Measurements from ENCODE around the gene MLYCD.

Gene MLYCD

DNA sequence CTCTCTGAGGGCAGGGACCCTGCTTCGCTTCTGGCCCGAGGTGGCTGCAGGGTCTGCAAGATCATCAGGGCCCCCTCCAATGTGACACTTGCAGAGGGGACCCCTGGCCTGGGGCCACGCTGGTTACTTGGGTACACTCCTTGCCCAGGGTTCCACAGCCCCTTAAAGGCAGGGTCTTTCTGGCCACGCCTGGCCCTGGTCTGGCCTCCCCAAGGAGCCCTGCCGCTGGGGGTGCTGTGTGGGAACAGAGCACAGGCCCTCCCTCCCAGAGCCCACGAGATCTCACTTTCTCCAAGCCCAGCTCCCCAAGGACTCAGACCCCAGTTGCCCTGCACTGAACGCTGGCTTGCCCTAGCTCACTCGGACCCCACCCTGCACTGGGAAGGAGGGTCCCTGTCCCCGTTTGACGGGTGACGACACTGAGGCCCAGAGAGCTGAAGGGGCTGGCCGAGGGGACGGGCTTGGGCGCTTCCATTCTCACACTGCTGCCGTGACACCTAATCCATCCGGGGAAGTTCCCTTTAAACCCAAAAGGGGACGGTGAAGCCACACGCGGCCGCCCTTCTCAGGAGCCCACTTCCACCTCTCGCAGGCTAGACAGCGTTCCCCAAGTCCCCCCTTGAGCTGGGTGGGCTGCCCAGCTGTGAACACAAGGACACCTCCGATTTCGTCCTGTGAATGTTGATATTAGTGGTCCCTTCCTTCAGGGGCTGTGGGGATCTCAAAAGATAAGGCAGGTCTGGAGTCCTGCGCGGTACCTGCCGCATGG is 27.2 kb downstream of the MLYCD start:
- no peak for DNase-seq (ENCODE audit: low read depth)

DNA sequence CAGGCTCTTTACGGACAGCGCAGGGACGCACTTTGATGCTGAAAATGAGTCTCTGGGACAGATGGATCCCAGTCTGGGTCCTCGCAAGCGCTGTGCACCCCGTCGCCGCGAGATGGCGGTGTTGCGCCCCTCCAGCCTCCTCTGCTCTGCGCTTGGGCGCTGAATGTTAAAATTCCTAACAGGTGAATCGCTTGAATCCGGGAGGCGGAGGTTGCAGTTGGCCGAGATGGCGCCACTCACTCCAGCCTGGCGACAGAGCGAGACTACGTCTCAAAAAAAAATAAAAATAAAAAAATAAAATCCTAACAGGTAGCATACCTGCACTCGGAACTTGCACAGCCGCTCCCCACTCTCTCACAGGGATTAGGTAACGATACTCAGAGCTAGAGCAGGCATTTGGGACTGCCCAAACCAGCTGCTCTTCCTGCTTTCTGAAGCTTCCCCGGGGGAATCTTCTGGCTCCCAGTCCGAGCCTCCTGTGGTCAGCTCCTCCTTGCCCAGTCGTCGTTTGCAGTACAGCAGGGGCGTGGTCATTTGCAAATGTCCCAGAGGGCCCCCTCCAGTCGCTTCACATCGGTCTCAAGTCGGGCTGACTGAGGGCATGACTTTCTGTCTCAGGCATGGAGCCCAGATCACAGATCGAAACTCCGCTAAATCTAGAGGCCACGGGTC is 27.9 kb downstream of the MLYCD start:
- DNase-seq (ENCODE audit: low read depth), result no peak

DNA sequence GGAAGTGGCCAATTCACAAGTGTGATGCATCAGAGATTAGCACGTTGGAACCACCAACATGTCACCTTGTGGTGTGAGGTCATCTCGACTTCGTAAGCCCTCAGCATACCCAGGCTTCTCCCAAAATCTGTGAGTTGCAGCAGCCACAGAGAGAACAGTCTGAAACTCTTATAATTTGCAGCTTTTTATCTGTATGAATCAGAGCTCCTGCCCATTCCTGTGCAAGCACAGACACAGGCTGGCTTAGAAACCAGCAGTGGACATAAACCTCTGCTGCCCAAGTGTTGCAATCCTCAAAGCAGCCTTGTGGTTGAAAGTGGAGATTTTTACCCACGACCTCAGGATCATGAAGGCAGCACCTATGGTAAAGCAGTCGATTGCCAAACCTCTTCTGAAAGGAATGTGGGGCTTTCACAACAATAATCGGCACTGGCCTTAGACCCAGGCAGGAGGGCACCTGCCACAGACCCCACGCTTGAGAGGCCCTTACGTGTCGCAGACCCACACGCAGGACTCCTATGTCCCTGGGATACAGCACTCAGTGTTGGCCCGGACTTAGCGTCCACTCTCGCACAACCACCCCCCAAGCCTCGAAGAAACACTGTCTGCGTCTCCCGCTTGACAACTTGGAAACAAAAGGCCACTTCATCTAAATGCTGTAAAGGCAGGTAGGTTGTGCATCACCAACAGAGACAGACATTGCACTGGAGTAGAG is 29.6 kb downstream of the MLYCD start:
- DNase-seq (ENCODE audit: low read depth), result no peak

DNA sequence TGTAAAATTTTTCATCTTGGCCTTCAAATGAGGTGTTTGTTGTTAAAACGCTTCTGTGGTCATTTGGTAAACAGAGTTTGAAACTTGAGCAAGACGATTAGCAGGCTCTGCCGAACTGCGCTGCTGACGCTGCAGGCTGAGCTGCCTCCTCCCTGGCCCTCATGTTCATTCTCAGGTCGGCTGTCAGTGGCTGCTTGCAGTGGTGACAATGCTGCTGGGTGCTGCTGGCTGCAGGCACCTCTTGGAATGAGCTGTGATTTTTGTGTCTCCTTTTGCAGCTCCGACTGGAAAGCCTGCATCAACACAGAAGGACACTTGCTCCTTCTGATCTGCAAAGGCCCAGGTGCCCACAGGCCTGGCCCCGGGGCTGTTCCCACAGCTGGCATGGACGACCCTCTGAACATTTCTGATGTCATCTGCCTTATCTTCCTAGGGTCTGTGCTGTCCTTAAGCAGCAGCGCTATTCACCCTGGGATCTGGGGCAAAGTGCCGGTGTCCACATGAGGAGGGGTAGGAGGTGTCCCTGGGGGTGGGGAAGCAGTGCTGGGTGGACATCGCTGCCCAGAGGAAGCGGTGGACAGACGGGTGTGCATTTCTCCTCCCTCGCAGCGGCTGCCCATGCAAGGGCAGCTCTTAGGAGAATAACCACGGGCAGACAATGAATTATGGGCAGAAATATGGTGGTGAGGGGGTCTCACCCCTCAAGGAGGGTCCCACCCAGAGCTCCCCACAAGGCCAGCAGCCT is 31.1 kb downstream of the MLYCD start:
- DNase-seq (ENCODE audit: low read depth), result no peak

DNA sequence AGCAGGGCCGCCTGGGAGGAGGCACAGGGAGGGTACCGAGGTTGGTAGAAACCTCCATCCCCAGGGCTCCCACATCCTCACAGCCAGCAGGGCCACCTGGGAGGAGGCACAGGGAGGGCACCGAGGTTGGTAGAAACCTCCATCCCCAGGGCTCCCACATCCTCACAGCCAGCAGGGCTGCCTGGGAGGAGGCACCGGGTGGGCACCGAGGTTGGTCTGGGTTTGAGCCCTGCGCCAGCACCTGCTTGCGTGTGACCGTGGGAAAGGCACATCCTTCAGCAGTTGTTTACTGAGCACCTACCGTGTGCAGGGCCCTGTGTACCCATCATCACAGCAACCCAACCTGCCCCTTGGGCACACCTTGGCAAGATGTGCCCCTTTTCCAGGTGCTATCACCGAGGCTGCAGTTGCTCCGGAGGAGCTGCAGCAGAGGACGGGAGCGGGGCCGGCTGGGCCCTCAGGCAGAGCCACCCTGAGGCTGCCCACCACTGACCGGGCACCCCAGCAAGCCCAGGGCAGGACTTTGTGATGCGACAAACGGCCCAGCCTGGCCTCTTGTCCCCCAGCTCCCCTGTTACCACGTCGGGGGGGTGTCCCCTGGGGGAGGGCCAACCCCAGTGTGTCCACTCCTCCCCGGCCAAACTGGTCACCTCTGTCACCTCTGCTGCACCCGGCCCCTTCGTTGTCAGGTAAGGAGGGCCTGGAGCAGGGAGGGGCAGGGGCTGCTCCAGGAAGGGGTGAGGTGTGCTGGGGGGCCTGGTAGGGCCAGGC is 32.0 kb downstream of the MLYCD start:
- DNase-seq (ENCODE audit: low read depth), result no peak

DNA sequence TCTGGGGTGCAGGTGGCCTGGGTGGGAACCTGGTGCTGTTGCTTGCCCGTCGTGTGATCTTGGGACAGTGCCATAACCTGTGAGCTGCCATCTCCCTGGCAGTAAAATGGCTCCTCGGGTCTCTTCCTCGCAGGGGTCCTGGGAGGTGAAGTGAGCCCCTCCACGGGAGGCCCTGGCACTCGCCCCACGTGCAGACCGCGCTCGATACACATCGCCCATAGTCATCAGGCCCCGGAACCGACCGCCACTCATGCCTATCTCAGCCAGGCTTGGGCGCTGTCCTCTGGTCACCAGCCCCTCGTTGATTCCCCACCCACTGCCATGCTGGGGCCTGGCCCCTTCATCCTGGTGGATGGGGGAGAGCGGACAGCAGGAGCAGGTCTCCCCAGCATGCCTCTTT is 32.6 kb downstream of the MLYCD start:
- DNase-seq (ENCODE audit: low read depth), result no peak

DNA sequence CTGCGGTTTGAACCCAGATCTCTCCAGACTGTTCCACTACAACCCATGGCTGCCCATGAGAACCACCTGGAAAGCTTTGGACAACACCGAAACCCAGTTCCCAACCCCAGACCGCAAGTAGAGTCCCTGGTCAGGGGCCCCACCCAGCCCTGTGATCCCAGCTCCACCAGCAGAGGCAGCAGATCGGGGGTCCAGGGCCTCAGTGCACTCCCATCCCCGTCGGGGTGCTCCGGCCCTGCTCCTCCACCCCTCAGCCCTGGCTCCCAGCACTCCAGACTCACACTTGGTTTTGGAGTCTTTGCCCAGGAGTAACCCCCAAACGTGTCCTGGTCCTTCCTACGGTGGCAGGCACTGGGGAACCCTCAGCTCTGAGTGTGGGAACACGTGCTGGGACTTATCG is 33.4 kb downstream of the MLYCD start:
- no peak for DNase-seq (ENCODE audit: low read depth)

DNA sequence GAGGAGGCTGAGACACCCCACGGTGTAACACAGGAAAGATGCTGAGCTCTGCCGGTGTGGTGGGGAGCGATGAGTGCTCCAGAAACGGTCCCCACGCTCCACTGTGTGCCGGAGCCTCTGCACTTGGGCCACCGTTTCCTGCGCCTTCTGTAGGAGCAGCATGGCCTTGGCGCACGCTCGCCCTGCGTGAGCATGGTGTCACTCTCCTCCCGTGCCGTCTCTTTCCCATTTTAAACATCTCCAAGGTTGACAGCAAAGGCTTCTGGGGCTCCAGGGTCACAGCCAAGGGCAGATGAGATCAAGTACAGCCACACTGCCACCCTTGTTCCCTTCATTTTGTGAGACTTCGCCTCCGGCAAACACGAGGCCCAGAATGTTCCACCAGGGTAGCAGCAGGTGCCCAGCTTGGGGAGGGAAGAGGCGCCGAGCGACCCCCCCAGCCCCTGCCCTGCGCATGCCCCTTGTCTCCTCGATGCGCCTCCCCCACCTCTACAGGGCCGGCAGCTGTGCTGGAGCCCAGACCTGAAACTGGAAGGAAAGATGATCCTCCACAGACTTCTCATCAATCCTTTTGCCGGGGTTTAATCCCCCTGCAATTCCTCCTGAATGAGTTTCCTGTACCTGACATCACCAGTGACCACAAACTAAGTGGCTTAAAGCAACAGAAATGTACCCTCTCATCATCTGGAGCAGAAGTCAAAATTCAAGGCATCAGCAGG is 34.2 kb downstream of the MLYCD start:
- no peak for DNase-seq (ENCODE audit: low read depth)

DNA sequence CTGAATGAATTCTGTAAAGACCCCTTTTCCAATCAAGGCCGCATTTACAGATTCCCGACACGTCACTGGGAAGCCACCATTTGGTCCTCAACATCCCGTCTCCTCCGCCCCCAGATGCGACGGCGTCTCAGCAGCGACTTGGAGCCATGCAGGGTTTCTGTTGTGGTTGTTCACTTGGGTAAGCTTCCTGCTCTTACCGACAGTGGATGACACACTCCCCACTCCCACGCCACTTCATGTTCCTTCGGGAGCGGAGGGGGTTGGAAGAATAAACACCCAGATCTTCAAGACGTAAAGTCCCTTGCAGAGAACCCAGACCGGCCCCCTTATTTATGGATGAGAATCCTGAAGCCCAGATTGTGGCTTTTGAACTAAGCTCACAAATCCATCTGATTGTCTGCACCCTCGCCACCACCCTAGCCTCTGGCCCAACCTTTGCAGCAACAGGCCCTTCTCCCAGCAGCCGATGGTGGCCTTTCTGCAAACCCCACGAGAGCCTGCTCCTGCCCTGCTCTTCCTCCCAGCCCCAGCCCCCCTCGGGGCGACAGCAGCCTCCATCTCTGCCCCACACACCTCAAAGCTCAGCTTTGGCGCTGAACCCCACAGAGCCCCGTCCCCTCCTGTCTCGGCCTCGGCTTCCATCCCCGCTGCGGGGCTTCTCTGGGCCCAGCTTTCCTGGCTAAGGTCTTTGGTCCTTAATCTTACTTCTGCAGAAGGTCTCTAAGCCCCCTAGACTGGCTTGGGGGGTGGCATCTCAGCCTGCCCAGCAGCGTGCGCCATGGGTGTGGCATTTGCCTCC is 35.2 kb downstream of the MLYCD start:
- DNase-seq (ENCODE audit: low read depth), result no peak

DNA sequence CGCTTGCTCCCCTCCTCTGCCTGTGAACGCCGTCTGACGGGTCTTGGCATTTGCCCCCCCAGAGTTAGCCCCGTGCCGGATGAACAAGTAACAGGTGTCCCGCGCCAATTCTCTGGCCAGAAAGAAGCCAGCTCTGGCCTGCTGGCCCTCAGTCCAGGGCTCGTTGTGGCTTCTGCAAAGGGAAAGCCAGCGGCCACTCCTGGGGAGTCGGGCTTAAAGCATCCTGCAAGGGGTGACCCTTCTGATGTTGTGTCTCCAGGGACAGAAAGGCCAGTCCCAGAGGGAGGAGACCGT is 35.7 kb downstream of the MLYCD start:
- no peak for DNase-seq (ENCODE audit: low read depth)

DNA sequence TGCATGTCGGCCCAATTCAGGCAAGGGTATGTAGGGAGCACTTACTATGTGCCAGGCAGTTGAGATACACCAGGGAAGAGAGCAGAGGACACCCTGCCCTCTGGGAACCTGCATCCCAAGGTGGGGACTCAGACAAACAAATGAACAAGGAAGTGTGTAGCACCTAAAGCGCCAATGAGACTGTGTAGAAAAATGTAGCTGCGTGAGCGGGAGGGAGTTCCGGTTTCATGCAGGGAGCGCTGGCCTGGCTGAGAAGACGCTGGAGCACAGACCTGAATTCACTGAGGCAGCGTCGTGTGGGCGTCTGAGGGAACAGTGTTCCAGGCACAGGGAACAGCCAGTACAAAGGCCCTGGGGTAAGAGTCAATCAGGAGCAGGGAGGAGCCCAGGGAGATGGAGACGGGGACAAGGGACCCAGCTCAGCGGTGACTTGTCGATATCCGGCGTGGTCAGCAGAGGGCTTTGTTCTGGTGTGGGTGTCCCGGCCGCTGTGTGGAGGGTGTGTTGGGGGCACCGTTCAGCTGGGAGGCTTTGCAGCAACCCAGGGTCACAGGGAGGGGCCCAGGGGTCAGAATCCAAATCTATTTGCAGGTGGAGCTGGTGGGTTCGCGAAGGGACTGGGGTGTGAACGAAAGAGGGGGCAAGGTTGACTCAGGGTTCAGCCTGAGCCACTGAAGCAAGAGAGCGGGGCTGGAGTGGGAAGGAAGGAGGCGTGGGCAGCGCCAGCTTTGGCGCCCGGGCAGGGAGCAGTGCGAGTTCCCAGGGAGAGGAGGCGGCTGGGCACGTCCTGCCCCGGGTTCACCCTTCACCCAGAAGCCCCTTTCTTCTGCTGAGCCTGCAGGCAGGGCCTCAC is 36.3 kb downstream of the MLYCD start:
- DNase-seq (ENCODE audit: low read depth), result no peak

DNA sequence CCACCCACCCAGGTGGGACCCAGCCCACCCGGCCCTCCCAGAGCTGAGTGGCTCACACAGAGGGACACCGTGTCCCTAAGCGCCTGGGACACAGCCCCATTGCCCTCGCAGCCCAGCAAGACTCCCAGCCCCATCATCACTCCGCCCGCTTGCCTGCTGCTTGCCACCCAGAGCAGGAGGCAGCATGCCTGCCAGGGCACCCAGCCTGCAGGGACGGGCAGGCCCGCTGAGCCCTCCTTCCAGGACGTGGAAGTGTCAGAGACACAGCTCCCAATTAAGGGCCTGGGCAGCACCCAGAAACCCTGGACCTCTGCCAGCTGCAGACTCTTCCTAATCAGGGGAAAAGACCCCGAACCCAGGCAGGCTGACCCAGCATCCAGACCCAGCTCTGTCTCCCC is 36.9 kb downstream of the MLYCD start:
- DNase-seq (ENCODE audit: low read depth), result no peak

DNA sequence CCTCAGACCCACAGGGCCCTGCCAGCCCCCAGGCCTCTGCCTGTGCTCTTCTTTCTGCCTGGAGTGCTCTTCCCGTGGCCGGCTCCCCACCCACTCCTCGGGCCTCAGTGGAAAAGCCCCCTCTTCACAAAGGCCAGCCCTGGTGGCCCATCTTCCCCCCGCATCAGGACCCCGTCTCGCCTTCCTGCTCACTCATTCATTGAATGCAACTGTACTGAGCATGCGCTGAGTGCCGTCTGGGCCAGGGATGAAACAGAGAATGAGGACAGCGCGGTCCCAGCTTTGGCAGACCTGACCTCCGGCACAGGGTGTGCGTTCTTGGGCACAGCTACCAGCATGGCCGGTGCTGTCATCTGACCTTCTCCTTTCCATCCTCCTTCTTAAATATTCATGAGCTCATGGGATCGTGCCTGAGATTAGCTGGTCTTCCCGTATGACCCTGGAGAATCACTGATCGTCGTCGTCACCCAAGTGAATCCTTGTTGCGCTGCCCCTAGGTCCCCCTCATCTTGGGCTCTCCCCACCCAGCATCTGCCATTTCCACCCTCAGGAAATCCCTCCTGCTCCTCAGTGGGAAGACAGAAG is 37.8 kb downstream of the MLYCD start:
- DNase-seq (ENCODE audit: low read depth), result no peak

DNA sequence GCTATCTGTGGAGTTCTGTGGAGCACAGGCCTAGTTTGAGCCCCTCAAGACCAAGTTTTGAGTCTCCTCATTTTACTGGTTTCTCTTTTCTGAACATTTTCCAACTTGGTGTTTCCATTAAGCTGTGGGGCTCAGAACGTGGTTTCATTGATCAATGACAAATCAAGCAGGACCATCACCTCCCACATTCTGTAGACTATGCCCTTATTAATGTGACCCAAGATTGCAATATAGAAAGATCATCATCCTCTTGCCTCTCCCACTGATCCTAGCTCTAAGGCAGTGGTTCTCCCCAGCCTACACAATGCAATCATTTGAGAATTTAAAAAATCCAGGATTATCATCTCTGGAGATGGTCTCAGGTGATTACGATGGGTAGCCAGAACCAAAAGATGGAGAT is 38.4 kb downstream of the MLYCD start:
- no peak for DNase-seq (ENCODE audit: low read depth)

DNA sequence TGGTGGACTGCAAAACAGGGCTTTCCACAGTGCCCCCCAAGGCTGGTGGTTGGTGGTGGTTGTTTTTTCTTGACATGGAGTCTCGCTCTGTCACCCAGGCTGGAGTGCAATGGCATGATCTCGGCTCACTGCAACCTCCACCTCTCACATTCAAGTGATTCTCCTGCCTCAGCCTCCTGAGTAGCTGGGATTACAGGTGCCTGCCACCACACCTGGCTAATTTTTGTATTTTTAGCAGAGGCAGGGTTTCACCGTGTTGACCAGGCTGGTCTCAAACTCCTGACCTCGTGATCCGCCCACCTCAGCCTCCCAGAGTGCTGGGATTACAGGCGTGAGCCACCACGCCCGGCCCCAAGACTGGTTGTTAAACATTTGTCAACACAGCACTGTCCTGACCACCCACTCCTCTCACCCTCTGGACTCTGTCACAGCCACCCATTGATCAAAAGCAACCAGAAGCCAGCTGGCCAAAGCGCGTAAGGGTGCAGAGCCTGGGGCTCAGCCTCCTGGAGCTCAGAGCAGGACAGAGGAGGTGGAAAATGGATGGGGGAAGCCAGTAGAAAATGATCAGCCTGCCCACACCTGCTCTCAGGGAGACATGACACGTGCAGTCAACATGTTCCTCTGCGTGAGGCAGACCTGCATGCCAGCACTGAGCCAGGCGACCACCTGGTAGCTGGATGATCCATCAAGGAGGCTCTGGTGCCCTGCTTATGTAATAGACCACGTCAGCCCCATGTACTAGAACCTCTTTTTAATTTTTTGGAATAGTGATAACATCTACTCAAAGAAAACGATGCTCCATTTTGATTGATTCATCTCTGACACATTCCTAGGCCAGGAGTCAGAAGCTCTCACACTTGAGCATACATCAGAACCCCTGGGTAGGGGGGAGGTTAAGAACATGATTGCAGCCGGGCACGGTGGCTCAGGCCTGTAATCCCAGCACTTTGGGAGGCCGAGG is 39.3 kb downstream of the MLYCD start:
- DNase-seq (ENCODE audit: low read depth), result no peak

DNA sequence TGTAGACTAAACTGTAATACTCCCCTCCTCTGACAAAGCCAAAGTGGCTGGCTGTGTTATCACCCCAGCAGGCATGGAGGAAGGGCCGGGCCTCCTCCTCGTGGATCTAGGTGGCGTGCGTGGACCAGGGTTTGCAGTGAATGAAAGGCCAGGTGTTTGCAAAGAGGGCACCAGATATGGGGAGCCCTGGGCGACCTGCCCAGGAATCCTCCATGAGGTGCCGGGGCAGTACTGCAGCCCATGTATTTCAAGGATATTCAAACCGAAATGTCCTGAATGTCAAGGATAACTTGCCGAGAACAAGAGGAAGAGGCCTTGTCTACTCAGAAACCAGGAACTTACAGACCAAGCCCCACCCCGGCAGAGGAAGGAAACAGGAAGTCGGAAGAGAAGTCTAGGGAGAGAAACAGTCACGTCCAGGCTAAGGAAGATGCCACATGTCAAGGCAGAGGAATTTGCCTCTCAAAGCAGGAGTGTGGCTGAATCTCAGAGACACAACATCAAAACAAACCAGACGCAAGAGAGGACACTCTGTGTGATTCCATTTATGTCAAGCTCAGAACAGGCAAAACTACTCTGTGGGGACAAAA is 40.4 kb downstream of the MLYCD start:
- DNase-seq (ENCODE audit: low read depth), result no peak

DNA sequence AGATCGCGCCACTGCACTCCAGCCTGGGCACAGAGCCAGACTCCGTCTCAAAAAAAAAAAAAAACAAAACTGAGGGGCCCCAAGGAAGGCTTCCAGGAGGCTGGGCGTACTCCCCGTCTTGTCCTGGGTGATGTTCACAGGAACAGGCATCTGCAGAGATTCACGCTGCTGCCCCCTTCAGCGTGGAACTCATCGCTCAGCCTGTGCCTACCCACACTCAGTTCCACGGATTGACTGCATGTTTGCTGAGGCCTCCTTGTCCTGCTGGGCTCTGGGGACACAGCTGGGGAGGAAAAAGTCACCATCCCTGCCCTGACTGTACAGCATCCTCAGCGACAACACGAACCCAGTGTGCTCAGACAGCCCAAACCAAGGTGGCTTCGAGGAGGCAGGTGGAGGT is 41.2 kb downstream of the MLYCD start:
- no peak for DNase-seq (ENCODE audit: low read depth)
